GM12891 (cell line): Measurements from ENCODE around the gene CARD16.

Source experiments
- POLR2A ChIP-seq: IDR thresholded peaks from 2 replicates; pipeline ENCODE4 v1.6.1; 2011; ENCODE audit warnings: low read depth, low read length, control low read depth
- POLR2AphosphoS5 ChIP-seq: IDR thresholded peaks from 2 replicates; pipeline ENCODE4 v1.6.1; 2011; ENCODE audit warnings: low read depth, low read length, control low read depth
- SPI1 ChIP-seq: IDR thresholded peaks from 2 replicates; pipeline ENCODE4 v1.6.1; 2011; ENCODE audit warnings: low read depth, low read length, control low read depth
- TAF1 ChIP-seq: IDR thresholded peaks from 2 replicates; pipeline ENCODE4 v1.6.1; 2011; ENCODE audit warnings: low read depth, low read length, control low read depth

DNA sequence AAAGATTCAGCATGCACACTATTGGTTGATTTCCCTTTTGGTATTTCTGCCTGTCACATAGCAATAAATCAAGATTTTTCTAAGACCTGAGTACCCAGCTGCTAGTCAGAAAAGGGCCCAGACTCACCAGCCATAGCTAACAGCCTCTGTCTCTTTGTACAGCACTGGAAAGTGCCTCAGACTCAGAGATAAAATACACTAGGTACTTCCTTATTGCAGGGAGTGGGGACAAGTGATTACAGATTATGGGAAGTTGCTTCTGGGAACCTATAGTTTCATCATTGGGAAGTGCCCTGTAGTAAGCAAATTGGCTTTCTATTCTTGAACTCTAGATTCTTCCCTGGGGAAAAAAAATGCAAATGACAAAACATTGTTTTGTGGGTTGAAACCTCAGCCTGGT is 22.1 kb downstream of the CARD16 start, which contains the start of gene CASP5:
- TF ChIP-seq POLR2AphosphoS5 (no peak), POLR2A (no peak), TAF1 (no peak), SPI1 (no peak)
